ENCODE results near the gene TRHDE.
"Not testable (repeated sequence)": the region's sequence is repeated elsewhere in the genome, so short reads cannot be mapped to it uniquely, and the experiment has no call there.

DNA sequence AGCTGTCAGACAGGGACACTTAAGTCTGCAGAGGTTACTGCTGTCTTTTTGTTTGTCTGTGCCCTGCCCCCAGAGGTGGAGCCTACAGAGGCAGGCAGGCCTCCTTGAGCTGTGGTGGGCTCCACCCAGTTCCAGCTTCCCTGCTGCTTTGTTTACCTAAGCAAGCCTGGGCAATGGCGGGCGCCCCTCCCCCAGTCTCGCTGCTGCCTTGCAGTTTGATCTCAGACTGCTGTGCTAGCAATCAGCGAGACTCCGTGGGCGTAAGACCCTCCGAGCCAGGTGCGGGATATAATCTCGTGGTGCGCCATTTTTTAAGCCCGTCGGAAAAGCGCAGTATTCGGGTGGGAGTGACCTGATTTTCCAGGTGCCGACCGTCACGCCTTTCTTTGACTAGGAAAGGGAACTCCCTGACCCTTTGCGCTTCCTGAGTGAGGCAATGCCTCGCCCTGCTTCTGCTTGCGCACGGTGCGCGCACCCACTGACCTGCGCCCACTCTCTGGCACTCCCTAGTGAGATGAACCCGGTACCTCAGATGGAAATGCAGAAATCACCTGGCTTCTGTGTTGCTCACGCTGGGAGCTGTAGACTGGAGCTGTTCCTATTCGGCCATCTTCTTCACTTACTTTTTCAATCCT, 248.0 kb downstream of the TRHDE start:
- TF ChIP-seq CTCF, POLR2A (IDR thresholded peaks at IDR 0.05): not testable (repeated sequence)
